ENCODE data around the gene GPC5.
"Not testable (repeated sequence)": the region's sequence is repeated elsewhere in the genome, so short reads cannot be mapped to it uniquely, and the experiment has no call there.

GPC5 gene

GRCh38 chr13:91661692-91662490 is 263.5 kb downstream of the GPC5 start:
- no peak for DNase-seq

- no peak for DNase-seq
Measured at GRCh38 chr13:91664039-91664438, 265.6 kb downstream of the GPC5 start.

DNA sequence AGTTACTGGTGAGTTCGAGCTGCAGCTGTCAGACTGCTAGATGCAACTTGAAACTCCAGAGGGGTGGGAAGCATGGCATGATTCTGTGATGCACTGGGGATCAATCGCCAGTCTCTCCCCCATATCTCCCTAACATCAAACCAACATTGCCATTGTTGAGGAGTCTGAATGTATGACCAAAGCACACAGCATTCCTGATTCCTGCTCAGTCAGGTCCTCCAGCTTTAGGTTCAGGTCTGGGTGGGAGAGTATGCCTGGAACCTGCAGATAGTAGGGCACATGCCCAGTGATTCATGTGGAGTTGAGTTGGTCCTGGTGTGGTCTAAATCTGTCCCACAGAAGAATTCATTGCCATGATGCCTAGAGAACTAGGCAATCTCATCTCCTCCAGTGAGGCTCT is 269.1 kb downstream of the GPC5 start:
- no peak for DNase-seq

DNA sequence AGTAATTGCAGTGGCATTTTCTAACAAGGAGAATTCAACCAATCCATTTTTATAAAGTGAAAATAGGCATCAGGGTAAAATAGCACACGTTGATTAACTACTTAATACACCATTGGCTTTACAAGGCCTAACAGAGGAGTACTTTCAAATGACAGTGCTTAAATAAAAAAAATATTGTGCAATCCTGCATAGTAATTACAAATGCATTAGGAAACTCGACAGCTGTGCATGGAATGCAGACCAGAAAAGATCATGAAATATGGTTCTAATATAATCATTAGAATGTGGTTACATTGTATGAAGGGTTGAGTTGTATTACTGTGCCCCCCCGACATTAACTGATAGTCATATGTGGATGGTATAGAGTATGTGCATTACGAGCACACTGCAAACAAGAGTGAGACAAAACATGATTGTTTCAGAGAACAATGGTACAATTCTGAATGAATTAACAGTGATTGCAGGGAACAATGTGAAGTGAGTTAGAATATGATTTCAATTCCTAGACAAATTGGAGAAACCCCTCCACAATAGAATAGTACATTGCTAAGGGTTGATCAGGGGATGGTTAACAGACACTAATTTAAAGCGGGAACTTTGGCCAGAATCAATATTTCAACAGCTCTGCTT is 270.6 kb downstream of the GPC5 start:
- DNase-seq: no peak

- not testable (repeated sequence) for DNase-seq
Measured at GRCh38 chr13:91674347-91674746, 275.9 kb downstream of the GPC5 start.

DNA sequence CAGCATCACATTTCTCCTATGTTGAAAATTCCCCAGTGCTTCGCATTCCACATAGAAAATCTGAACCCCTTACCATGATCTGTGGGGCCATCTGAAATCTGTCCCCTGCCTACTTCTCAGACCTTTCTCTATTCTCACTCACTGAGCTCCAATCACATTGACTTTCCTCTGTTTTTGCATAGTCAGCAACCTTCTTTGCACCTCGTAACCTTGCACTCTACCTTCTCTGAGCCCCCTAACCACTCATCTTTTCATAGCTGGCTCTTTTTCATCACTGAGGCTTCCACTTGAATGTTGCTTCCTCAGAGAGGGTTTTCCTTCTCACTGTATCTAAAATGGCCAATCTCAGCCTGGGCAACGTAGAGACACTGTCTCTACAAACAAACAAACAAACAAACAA is 286.3 kb downstream of the GPC5 start:
- no peak for DNase-seq

DNA sequence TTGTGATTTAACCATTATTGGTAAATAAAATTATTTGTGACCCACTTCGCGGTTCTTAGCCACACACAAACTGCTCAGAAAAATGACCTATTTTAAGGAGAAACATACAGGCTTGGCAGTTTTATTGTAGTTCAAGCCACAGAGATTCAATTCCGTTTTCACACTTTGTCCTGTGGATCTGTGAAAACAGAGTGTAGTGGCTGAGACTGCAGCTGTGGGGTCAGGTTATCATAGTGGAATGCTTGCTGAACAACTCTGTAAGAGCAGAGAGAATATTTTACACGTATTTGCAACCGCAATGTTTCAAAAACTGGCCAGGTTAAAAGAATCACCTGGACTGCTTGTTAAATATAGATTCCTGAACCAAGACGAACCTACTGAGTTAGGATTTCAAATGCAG is 292.5 kb downstream of the GPC5 start:
- no peak for DNase-seq

DNA sequence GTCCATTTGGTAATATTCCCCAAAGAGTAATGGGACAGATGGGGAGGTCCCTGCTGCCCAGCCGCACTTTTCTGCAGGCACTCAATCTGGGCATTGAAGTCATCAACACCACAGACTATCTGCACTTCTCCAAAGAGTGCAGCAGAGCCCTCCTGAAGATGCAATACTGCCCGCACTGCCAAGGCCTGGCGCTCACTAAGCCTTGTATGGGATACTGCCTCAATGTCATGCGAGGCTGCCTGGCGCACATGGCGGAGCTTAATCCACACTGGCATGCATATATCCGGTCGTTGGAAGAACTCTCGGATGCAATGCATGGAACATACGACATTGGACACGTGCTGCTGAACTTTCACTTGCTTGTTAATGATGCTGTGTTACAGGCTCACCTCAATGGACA is 295.0 kb downstream of the GPC5 start:
- DNase-seq: no peak

GRCh38 chr13:91698308-91698707 is 299.9 kb downstream of the GPC5 start:
- DNase-seq: no peak

GRCh38 chr13:91698767-91699166 is 300.3 kb downstream of the GPC5 start:
- no peak for DNase-seq

GRCh38 chr13:91699863-91700262 is 301.4 kb downstream of the GPC5 start:
- DNase-seq: no peak

GRCh38 chr13:91701975-91702374 is 303.6 kb downstream of the GPC5 start:
- DNase-seq: no peak

- no peak for DNase-seq
Measured at GRCh38 chr13:91702411-91702810, 304.0 kb downstream of the GPC5 start.

DNA sequence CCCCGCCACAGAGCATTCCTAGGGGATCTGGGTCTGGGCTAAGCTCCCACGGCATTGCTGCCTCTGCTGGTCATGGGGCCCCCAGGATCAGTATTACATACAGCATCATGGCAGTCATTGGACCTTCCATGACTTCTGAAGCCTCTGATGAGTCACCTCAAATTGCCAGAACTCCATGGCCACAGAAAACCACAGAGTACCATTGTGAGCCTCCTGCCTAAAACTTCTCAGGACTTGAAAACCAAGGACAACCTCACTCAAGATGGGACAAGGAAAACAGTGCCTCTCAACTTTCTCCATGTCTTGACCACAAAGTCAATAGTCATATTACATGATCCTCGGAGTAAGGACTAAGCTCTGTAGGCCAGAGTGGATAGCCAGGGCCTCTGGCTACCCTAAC is 306.0 kb downstream of the GPC5 start:
- DNase-seq: no peak

DNA sequence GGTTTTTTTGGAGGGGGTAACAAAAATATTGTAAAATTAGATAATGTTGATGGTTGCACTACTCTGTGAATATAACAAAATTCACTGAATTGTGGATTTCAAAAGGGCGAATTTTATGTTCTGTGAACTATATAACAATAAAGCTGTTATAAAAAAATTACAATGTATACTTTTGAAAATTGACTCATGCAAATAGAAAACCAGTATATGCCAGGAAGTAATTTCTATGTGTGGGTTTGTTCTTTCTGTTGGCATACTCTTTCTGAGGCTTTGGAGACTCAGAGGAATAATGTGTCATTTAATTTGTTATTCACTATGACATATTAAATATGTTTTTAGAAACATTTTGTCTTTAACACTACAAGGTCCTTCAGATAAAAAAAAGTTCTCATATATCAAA is 310.1 kb downstream of the GPC5 start:
- DNase-seq: no peak

DNA sequence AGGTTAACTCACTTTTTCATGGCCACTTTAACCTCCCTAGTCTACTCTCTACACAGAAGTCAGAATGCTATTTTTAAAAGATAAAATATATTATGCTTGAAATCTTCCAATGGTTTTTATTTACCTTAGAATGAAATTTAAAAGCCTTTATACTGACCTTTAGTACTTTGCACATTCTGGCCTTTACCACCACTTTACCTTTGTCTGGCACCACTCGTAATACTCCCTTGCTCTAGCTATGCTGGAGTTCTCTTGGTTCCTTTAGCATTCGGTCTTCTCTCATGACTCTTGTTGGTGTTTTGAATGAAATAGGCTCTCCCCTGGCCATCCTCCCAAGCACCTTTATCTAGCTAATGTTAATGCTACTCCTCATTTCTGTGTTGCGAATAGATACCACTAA is 310.8 kb downstream of the GPC5 start:
- no peak for DNase-seq

- DNase-seq: no peak
Measured at GRCh38 chr13:91710733-91711132, 312.3 kb downstream of the GPC5 start.

- DNase-seq: no peak
Measured at GRCh38 chr13:91714855-91715254, 316.4 kb downstream of the GPC5 start.

DNA sequence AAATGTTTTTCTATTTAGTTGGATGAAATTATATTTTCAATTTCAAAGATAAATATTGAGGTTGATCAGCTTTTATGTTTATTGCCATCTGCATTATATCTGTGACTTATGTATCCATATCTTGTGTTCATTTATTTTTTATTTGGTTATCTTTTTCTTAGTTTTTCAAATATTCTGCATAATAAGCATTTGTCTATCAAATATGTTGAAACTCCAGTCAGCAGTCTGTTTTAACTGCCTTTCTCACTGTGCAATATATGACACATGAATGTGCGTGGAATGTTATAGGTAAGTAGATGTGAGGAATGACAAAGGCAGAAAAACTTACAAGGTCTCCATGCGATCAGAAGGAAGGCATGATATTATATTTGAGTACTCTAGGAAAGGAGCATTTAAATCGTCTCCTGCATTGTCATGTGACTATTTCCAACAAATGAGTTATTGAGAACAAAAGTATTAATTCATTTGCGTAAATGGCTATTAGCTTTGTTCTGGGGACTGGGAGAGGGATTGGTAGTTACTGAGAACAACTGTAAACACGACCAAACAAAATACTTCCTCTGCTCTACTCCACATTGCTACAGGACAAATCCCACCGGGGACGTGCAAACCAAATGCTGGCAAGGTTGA is 318.1 kb downstream of the GPC5 start:
- no peak for DNase-seq

DNA sequence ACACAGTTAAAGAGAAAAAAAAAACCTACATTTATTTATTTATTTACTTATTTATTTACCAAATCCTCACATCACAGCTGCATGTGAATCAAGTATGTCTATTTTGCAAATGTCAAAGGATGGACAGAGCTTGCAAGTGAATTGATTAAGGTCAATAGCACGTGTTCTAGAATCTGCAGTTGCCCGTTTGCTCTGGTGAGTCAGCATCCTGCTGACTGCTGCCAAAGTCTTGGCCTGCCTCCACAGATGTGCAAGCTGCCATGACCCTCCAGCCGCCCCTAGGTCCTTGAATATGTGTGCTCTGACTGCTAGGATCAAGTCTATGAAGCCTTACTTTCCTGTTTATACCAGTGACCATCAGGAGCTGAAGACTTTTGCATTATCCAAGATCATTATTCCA is 320.6 kb downstream of the GPC5 start:
- no peak for DNase-seq

GRCh38 chr13:91721413-91721812 is 323.0 kb downstream of the GPC5 start:
- DNase-seq: no peak

DNA sequence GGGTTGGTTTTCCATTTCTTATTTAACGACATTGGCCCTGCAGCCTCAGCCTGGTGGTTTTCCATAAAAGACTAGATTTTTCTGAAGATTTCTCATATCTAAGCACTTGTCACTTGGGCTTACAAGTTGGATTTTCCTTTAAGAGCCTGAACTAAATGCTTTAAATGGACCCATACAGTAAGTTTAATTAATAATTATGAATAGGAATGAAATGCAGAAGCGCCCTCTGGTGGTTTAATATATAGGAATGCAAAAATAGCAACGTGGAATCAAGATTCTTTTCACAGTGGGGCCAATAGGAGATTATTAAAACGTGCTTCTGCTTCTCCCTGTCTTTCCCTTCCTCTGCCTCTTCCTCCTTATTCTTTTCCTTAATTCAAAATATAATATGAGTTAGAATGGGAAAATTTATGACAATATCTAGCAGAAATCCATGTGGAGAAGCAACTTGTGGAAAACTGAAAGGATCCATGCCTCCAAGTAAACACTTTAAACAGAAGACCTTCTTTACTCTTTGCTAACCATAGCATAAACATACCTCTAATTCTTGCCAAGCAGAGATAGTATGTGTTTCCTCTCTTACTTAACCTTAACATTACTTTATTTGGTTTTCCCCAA is 324.0 kb downstream of the GPC5 start:
- peak; percentile 1 for DNase-seq

- no peak for DNase-seq
Measured at GRCh38 chr13:91724591-91724990, 326.2 kb downstream of the GPC5 start.

DNA sequence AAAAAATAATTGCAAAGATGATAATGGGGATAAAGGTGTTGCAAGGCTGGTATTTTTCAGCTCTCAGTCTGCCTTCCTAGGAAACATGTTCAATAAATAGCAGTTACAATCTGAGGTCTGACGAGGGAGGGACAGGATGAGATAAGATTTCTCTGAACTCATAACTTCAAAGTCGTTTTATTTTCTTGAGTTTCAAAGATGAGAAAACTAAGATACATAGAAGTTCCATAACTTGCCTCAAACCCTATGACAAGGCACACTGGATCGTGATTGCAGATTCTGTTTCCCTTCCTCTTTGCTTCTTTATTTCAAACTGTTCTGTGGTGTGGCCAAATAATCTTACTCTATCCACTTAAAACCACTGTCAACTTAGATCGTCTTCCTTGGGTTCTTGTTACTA is 327.2 kb downstream of the GPC5 start:
- no peak for DNase-seq

Data from HCEC 1CT (cell line).